Subcutaneous adipose tissue (tissue), 4 donors: ENCODE results near the gene ZNF69. TPM values are rescaled to one million over a fixed set of nuclear protein-coding genes. Genes with fewer than 3 reads are reported as not detected.

ENCODE experiments used
- total RNA-seq, 4 donors: library from RNA; depleted of rRNA; stranded (reverse); fragments of >200 nt; gene quantifications; one replicate each; pipeline ENCODE4 v1.1.0, GENCODE V29; 2016
- TF ChIP-seq, protein P1 (sequence below): fragments of 450-650 bp; IDR thresholded peaks from one replicate; pipeline ENCODE4 v1.5.1; 2016; ENCODE audit warnings: low read depth, mild to moderate bottlenecking, control low read depth, antibody characterized with exemption, moderate library complexity

The ZNF69 gene
- total RNA-seq, 4 donors from 2014 or later: 10.3 to 23.5 (median 11.8) TPM

DNA sequence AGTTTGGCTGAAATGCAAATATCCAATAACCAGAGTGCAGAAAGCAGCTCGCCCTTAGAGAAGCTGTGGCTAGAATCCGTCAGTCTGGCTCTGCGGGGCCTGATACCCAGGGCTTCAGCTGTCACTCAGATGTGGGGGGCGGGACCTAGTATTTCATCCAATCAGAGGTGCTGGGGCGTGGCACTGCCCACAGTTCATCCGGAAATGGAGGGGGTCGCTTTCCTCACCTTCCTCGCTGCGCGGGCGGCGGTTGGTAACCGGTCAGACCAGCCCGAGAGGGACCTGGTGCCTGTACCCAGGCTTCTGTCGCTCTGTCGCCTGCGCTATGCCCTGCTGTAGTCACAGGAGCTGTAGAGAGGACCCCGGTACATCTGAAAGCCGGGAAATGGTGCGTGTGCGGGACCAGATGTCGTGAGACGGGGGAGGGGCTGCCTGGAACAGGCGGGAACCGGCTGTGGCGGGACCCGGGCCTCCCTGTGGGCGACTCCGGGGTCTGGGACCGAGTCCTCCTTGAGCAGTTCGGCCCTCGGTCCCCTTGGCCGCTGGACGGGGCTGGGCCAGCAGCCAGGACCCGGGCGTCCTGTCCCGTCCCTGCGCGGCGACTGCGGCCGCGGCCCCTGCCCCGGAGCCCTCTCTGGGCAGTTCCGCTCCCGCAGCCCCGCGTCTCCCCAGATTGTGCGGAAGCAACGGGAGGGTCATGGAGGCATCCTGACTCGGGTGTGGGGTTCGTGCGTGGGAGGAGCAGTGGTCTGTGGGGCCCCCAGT, 37.5 kb downstream of the ZNF69 start, which contains the start of gene ZNF700:
Gene ZNF700 (plus strand): TSS at position 222 of the 765 bp plus-strand sequence. CDS start 104 bp downstream, at position 326.
- TF ChIP-seq, protein P1, sequence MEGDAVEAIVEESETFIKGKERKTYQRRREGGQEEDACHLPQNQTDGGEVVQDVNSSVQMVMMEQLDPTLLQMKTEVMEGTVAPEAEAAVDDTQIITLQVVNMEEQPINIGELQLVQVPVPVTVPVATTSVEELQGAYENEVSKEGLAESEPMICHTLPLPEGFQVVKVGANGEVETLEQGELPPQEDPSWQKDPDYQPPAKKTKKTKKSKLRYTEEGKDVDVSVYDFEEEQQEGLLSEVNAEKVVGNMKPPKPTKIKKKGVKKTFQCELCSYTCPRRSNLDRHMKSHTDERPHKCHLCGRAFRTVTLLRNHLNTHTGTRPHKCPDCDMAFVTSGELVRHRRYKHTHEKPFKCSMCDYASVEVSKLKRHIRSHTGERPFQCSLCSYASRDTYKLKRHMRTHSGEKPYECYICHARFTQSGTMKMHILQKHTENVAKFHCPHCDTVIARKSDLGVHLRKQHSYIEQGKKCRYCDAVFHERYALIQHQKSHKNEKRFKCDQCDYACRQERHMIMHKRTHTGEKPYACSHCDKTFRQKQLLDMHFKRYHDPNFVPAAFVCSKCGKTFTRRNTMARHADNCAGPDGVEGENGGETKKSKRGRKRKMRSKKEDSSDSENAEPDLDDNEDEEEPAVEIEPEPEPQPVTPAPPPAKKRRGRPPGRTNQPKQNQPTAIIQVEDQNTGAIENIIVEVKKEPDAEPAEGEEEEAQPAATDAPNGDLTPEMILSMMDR: no peak

DNA sequence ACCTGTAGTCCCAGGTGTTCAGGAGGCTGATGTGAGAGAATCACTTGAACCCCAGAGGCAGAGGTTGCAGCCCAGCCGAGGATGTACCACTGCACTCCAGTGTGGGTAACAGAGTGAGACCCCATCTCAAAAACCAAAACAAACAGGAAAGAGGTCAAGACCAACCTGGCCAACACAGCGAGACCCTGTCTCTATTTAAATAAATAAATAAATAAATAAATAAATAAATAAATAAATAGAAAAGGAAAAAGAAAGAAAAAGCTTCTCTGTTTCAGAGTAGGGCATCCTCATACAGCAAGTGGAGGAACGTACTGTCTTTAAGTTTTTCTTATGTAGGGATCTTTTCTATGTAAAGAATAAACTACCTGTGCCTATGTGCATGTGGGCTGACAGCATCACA, 39.6 kb downstream of the ZNF69 start:
- TF ChIP-seq, protein P1: no peak

GRCh38 chr19:11931051-11931450, 43.5 kb downstream of the ZNF69 start:
- TF ChIP-seq, protein P1: no peak

DNA sequence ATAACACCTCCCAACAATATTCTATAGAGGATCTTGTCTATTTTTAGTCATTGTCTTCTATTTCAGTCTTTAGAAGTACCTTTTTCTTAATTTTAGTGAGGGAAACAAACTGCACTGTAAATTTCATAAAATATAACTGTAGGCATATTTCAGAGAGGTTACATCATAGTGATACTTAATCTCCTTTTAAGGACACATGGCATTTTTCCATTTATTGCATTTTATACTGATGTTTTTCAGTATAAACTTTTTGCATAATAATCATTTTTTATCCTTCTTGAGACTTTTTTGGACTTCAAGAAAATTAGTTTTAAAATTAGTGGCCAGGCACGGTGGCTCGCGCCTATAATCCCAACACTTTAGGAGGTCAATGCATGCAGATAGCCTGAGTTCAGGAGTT, 43.9 kb downstream of the ZNF69 start:
- TF ChIP-seq, protein P1: no peak

GRCh38 chr19:11942008-11942842, 54.6 kb downstream of the ZNF69 start:
- TF ChIP-seq, protein P1: no peak

GRCh38 chr19:11942843-11943108, 55.2 kb downstream of the ZNF69 start:
- TF ChIP-seq, protein P1: no peak

GRCh38 chr19:11944656-11945055, 57.1 kb downstream of the ZNF69 start:
- TF ChIP-seq, protein P1: no peak
